ENCODE data around the gene TGFBR3. TPM values are rescaled to one million over a fixed set of nuclear protein-coding genes. Genes with fewer than 3 reads are reported as not detected.
A peak's percentile ranks its signal among the peaks of the same experiment; 100 is the strongest.

TGFBR3 gene
- total and polyA plus RNA-seq, 2 of the 13 experiments (the other 11 are each of a cell fraction or from before 2014, with no cell fraction given) = 76.5 to 195 TPM

DNA sequence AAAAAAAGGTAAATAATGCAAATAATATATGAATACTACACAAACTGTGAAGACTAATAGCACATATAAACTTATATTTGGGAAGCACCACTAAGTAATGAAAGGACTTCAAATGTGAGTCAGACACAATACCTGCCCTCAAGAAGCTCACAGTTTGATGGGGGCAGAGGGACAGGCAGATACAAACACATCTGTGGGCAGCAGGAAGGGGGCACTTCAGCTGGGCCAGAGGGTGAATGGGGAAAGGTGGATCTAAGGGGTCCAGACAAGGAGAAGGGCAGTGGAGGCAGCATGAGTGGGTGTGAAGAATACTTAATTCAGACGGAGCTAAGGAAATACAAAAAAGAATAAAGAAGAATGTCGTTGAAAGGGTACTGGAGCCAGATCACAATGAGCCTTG lies 114.2 kb downstream of the TGFBR3 start:
- intact Hi-C loops (cut with micrococcal nuclease; ENCODE audit: unreplicated experiment) (no loop called here), in situ Hi-C loops (cut with HindIII; ENCODE audit: extremely low pct_ligation_motif_present, low pct_unique_long_range_greater_than_20kb) (no loop called here)
- WGBS (ENCODE audit: low lambda C conversion rate) = 92% methylated on average over 2 of the region's 2 CpGs
- CTCF ChIA-PET (ENCODE audit: low intra/inter-chr PET ratio, low total read pairs) = no interaction called here
- H3K4me3 ChIP-seq (replicated peaks in 1 of 3; ENCODE audit: insufficient read depth in 1 of 3, low read depth in 2 of 3, low read length in 3 of 3) = no peak overlapping the region
- H2AFZ ChIP-seq (ENCODE audit: low read length) = no peak overlapping the region
- peaks cover 36% of the 10 kb centered on the region for H3K79me2 ChIP-seq (ENCODE audit: insufficient read depth, low read length)
- H4K20me1 ChIP-seq (ENCODE audit: insufficient read depth, low read length) = peaks cover 4% of the 10 kb centered on the region; the same call in 1 of the 2 replicates
- H3K9ac ChIP-seq (ENCODE audit: insufficient read depth, low read depth, low read length) = no peak overlapping the region
- ATAC-seq = no peak
- peaks cover 13 to 57% of the 10 kb centered on the region in 2 experiments for H3K36me3 ChIP-seq (replicated peaks in 1 of 2; ENCODE audit: control insufficient read depth in 1 of 2, insufficient read depth in 2 of 2, low read length in 2 of 2)
- H3K27ac ChIP-seq (ENCODE audit: extremely low read length, insufficient read depth, low read length) = no peak overlapping the region
- no TSS peak for BruUV-seq (replicated peaks)
- no peak for TF ChIP-seq NKX3-1 (CRISPR knock-in tag; IDR thresholded peaks at IDR 0.05)
- no peak for TF ChIP-seq ZNF225 (CRISPR knock-in tag; IDR thresholded peaks at IDR 0.05)
- TF ChIP-seq HMG20A (CRISPR knock-in tag; IDR thresholded peaks at IDR 0.05; ENCODE audit: borderline replicate concordance) = no peak
- no peak for TF ChIP-seq ZNF143 (CRISPR knock-in tag; IDR thresholded peaks at IDR 0.05)
- peak; percentile 56 for TF ChIP-seq RBM22 (optimal IDR thresholded peaks at IDR 0.05; ENCODE audit: low read length)
- TF ChIP-seq, protein P1, sequence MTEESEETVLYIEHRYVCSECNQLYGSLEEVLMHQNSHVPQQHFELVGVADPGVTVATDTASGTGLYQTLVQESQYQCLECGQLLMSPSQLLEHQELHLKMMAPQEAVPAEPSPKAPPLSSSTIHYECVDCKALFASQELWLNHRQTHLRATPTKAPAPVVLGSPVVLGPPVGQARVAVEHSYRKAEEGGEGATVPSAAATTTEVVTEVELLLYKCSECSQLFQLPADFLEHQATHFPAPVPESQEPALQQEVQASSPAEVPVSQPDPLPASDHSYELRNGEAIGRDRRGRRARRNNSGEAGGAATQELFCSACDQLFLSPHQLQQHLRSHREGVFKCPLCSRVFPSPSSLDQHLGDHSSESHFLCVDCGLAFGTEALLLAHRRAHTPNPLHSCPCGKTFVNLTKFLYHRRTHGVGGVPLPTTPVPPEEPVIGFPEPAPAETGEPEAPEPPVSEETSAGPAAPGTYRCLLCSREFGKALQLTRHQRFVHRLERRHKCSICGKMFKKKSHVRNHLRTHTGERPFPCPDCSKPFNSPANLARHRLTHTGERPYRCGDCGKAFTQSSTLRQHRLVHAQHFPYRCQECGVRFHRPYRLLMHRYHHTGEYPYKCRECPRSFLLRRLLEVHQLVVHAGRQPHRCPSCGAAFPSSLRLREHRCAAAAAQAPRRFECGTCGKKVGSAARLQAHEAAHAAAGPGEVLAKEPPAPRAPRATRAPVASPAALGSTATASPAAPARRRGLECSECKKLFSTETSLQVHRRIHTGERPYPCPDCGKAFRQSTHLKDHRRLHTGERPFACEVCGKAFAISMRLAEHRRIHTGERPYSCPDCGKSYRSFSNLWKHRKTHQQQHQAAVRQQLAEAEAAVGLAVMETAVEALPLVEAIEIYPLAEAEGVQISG (CRISPR knock-in tag; IDR thresholded peaks at IDR 0.05) = no peak
- H3K4me1 ChIP-seq (ENCODE audit: insufficient read depth, low read length) = peaks cover 42% of the 10 kb centered on the region
- POLR2A ChIA-PET = no interaction called here
- no peak overlapping the region for H3K4me2 ChIP-seq (ENCODE audit: low read depth, low read length)
- H3K9me3 ChIP-seq (ENCODE audit: low read length) = no peaks in the 10 kb centered on the region
- H3K27me3 ChIP-seq (ENCODE audit: control insufficient read depth in 1 of 2, insufficient read depth in 2 of 2, low read length in 2 of 2) = no peaks in the 10 kb centered on the region
- no peak for DNase-seq (ENCODE audit: low spot score)
- FAIRE-seq = no peak
